VCaP (cell line): ENCODE data around the gene ANO4.

ENCODE experiments used
- H3K27ac ChIP-seq: fragments of 450-650 bp; 2 replicates; pipeline ENCODE4 v1.5.1; 2017
- CTCF ChIP-seq: fragments of 450-650 bp; conservative IDR thresholded peaks from 2 replicates; pipeline ENCODE4 v1.5.1; 2017; ENCODE audit warnings: mild to moderate bottlenecking, moderate library complexity

Gene ANO4

DNA sequence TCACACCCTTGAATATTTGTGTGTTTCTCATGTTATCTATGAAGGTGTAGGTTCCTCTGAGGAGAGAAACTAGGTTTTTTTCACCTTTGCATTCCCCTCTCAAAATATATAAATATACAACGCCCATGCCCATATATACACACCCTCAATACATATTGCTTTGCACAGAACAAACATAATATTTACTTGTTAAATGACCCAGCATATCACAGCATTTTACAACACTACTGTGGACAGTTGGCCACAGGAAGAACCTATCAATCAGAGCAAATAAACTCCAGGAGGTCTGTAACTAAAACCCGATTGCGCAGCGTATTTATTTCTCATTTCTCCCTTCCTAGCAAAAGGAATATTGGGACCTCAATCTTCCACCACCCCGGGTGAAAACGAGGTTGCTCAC is 219.4 kb downstream of the ANO4 start:
- TF ChIP-seq CTCF, result no peak
- peak overlapping the region; percentile 5; the same call in 1 of the 2 replicates for H3K27ac ChIP-seq

- no peak overlapping the region for H3K27ac ChIP-seq
- no peak for TF ChIP-seq CTCF
These were observed 220.5 kb downstream of the ANO4 start for GRCh38 chr12:101015044-101015443.

DNA sequence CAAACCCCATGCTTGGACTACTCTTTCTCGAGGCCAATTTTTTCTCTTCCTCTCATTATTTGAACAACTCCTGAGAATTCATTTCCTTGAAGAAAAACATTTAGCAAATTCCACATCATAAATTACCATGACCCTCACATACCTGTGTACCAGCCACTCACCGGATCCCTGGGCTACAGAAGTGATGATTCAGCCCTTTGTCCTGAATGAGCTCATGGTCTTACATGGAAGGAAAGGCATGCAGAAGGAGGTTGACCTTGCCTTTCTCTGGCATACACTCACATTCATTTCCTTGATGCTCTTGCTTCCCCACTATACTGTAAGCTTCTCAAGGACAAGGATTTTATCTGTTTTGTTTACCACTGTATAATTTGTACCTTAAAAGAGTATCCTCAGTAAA is 224.0 kb downstream of the ANO4 start:
- no peak overlapping the region for H3K27ac ChIP-seq
- TF ChIP-seq CTCF, result no peak

DNA sequence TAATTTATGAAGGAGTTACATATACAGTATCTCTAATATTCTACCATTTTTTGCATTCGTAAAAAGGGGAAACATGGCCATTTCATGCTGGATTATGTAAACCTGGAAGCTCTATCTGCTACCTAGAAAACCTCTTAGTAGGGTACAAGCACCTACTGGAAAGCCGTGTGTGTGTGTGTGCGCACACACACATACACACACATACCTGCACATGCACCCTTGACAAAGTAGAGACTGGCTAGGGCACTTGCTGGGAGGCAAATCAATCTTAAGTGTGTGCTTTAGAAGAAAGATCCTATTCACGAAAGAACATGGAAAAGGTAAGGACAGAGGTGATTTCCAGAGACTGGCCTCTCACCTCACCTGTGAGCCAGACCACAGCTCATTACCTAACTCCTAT is 224.6 kb downstream of the ANO4 start:
- H3K27ac ChIP-seq, result no peak overlapping the region
- no peak for TF ChIP-seq CTCF

DNA sequence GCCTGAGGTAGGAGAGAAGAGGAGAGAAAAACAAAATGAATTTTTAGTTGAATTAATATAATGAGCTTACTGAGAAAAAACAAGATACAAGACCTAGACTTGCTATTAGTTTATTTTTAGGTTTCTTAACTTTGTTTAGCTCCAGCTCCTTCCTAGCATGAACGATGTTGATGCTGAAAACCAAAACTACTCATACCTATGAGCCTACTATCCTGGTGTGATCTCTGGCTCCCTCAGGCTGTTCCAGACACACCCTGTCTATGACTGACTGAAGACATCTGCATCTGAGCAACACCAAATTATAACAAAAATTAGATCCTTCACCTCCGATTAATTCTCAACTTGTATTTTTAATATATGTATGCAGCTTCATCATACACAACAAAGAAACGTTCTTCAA is 225.1 kb downstream of the ANO4 start:
- H3K27ac ChIP-seq, result no peak overlapping the region

GRCh38 chr12:101021442-101021841 is 226.9 kb downstream of the ANO4 start:
- no peak overlapping the region for H3K27ac ChIP-seq
- TF ChIP-seq CTCF, result no peak

More for the DNA sequence above, 225.1 kb downstream of the ANO4 start:
- TF ChIP-seq CTCF, result no peak

DNA sequence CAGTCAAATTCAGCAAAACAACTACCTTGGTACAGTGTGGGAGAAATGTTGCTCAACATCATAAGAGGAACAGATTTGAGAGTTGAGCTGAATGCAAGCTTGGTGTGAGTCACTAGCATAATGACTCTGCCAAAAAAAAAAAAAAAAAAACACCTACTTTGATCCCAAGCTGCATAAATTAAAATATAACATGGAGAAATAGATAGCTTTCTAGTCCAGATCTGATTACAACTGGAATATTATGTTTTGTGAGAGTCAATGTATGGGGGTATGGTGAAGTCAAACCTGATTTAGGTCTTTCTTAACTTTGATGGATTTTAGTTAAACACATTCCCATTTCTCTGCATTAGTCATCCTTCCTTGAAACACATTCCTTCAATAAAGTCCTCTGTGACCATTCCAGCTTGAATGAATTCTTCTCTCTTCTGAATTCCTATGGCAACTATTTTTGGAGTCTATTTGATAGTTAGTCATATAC is 227.4 kb downstream of the ANO4 start:
- H3K27ac ChIP-seq, result no peak overlapping the region
- TF ChIP-seq CTCF, result no peak
